Measurements from ENCODE around the gene TRIM7. TPM values are rescaled to one million over a fixed set of nuclear protein-coding genes. Genes with fewer than 3 reads are reported as not detected.

TRIM7 gene
- total and polyA plus RNA-seq, 2 experiments from 2014 or later: 0.53 to 0.56 TPM

- no peak for TF ChIP-seq REST (IDR thresholded peaks at IDR 0.05; ENCODE audit: unreplicated experiment)
- TF ChIP-seq, protein P1, sequence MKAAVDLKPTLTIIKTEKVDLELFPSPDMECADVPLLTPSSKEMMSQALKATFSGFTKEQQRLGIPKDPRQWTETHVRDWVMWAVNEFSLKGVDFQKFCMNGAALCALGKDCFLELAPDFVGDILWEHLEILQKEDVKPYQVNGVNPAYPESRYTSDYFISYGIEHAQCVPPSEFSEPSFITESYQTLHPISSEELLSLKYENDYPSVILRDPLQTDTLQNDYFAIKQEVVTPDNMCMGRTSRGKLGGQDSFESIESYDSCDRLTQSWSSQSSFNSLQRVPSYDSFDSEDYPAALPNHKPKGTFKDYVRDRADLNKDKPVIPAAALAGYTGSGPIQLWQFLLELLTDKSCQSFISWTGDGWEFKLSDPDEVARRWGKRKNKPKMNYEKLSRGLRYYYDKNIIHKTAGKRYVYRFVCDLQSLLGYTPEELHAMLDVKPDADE (IDR thresholded peaks at IDR 0.05): no peak
Observed at GRCh38 chr5:181232593-181232992, 27.6 kb upstream of the TRIM7 start (continued).

GRCh38 chr5:181231432-181231831 is 26.4 kb upstream of the TRIM7 start:
- no peak overlapping the region for H3K27ac Mint-ChIP-seq
- no peaks in the 10 kb centered on the region for H3K27me3 ChIP-seq (ENCODE audit: insufficient read depth)
- peaks cover 5% of the 10 kb centered on the region; the same call in 1 of the 2 replicates for H3K79me2 ChIP-seq (replicated peaks; ENCODE audit: insufficient read depth)
- H3K4me2 ChIP-seq: no peak overlapping the region
- H3K9me3 Mint-ChIP-seq: peaks cover 6% of the 10 kb centered on the region; the same call in 1 of the 3 replicates
- no peaks in the 10 kb centered on the region for H3K9me2 ChIP-seq (ENCODE audit: insufficient read depth)
- no peak overlapping the region for H2AFZ ChIP-seq
- H3K27me3 Mint-ChIP-seq (ENCODE audit: insufficient read depth, low read depth, poor library complexity): peaks cover 29% of the 10 kb centered on the region
- H3K36me3 Mint-ChIP-seq (ENCODE audit: low read depth): peaks cover 60% of the 10 kb centered on the region
- H3K4me1 ChIP-seq (ENCODE audit: insufficient read depth): no peaks in the 10 kb centered on the region; the same call in none of the 2 replicates
- no peak for DNase-seq (ENCODE audit: low spot score)
- H3K4me3 Mint-ChIP-seq: no peak overlapping the region; the same call in 2 of the 3 replicates
- H4K20me1 ChIP-seq (replicated peaks; ENCODE audit: insufficient read depth): peaks cover 6% of the 10 kb centered on the region; the same call in 1 of the 2 replicates
- TF ChIP-seq JUNB (IDR thresholded peaks at IDR 0.05; ENCODE audit: unreplicated experiment) (no peak), EZH2 (IDR thresholded peaks at IDR 0.05; ENCODE audit: low read depth, unreplicated experiment) (no peak), STAT1 (IDR thresholded peaks at IDR 0.05; ENCODE audit: unreplicated experiment) (no peak)
- TF ChIP-seq, protein P2, sequence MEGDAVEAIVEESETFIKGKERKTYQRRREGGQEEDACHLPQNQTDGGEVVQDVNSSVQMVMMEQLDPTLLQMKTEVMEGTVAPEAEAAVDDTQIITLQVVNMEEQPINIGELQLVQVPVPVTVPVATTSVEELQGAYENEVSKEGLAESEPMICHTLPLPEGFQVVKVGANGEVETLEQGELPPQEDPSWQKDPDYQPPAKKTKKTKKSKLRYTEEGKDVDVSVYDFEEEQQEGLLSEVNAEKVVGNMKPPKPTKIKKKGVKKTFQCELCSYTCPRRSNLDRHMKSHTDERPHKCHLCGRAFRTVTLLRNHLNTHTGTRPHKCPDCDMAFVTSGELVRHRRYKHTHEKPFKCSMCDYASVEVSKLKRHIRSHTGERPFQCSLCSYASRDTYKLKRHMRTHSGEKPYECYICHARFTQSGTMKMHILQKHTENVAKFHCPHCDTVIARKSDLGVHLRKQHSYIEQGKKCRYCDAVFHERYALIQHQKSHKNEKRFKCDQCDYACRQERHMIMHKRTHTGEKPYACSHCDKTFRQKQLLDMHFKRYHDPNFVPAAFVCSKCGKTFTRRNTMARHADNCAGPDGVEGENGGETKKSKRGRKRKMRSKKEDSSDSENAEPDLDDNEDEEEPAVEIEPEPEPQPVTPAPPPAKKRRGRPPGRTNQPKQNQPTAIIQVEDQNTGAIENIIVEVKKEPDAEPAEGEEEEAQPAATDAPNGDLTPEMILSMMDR (conservative IDR thresholded peaks at IDR 0.05; ENCODE audit: low read depth in 2 of 2): no peak
- H3K4me3 ChIP-seq: no peak overlapping the region
- no peak for ATAC-seq
- H3F3A ChIP-seq (replicated peaks; ENCODE audit: low read depth): peaks cover 21% of the 10 kb centered on the region
- peaks cover 9% of the 10 kb centered on the region for H3K4me1 Mint-ChIP-seq
- peaks cover 18% of the 10 kb centered on the region for H3K36me3 ChIP-seq (ENCODE audit: insufficient read depth)
- H3K27ac ChIP-seq (ENCODE audit: low read depth): no peak overlapping the region

GRCh38 chr5:181230551-181230950 is 25.6 kb upstream of the TRIM7 start:
- no peaks in the 10 kb centered on the region; the same call in 1 of the 2 replicates for H4K20me1 ChIP-seq (replicated peaks; ENCODE audit: insufficient read depth)
- no peaks in the 10 kb centered on the region for H3K9me2 ChIP-seq (ENCODE audit: insufficient read depth)
- no peak overlapping the region for H2AFZ ChIP-seq
- Mint-ChIP-seq H3K4me1 (peaks cover 10% of the 10 kb centered on the region), H3K27ac (no peak overlapping the region), H3K36me3 (ENCODE audit: low read depth) (peaks cover 52% of the 10 kb centered on the region), H3K27me3 (ENCODE audit: insufficient read depth, low read depth, poor library complexity) (peaks cover 24% of the 10 kb centered on the region), H3K4me3 (no peak overlapping the region), H3K9me3 (peaks cover 6% of the 10 kb centered on the region; the same call in 1 of the 3 replicates)
- H3K4me1 ChIP-seq (ENCODE audit: insufficient read depth): no peaks in the 10 kb centered on the region; the same call in 1 of the 2 replicates
- H3K36me3 ChIP-seq (ENCODE audit: insufficient read depth): peaks cover 11% of the 10 kb centered on the region
- H3F3A ChIP-seq (replicated peaks; ENCODE audit: low read depth): peaks cover 12% of the 10 kb centered on the region
- no peak for DNase-seq (ENCODE audit: low spot score)
- H3K27ac ChIP-seq (ENCODE audit: low read depth): no peak overlapping the region
- H3K4me2 ChIP-seq: no peak overlapping the region
- ATAC-seq: no peak
- peaks cover 12% of the 10 kb centered on the region for H3K79me2 ChIP-seq (replicated peaks; ENCODE audit: insufficient read depth)
- no peak overlapping the region for H3K4me3 ChIP-seq
- H3K27me3 ChIP-seq (ENCODE audit: insufficient read depth): no peaks in the 10 kb centered on the region
- TF ChIP-seq CREB1 (CRISPR knock-in tag; IDR thresholded peaks at IDR 0.05; ENCODE audit: low read depth) (no peak), JUNB (IDR thresholded peaks at IDR 0.05; ENCODE audit: unreplicated experiment) (no peak), POLR2AphosphoS5 (IDR thresholded peaks at IDR 0.05; ENCODE audit: low read depth) (no peak), ZNF114 (CRISPR knock-in tag; IDR thresholded peaks at IDR 0.05) (no peak)
- TF ChIP-seq, protein P2 (conservative IDR thresholded peaks at IDR 0.05; ENCODE audit: low read depth in 2 of 2): no peak
